Ishikawa (cell line): ENCODE results near the gene TPST2.

Source experiments
- CEBPB ChIP-seq: IDR thresholded peaks from 2 replicates; pipeline ENCODE4 v1.6.1; 2012
- CREB1 ChIP-seq: IDR thresholded peaks from 2 replicates; pipeline ENCODE4 v1.6.1; 2012; ENCODE audit warnings: low read depth
- EGR1 ChIP-seq: IDR thresholded peaks from 2 replicates; pipeline ENCODE4 v1.6.1; 2012
- EP300 ChIP-seq: IDR thresholded peaks from 2 replicates; pipeline ENCODE4 v1.6.1; 2012; ENCODE audit warnings: borderline replicate concordance
- FOXM1 ChIP-seq: IDR thresholded peaks from 2 replicates; pipeline ENCODE4 v1.6.1; 2012; ENCODE audit warnings: low read depth, borderline replicate concordance
- NFIC ChIP-seq: IDR thresholded peaks from 2 replicates; pipeline ENCODE4 v1.6.1; 2012
- RAD21 ChIP-seq: IDR thresholded peaks from 2 replicates; pipeline ENCODE4 v1.6.1; 2012; ENCODE audit warnings: low read depth
- TAF1 ChIP-seq: IDR thresholded peaks from 2 replicates; pipeline ENCODE4 v1.6.1; 2012; ENCODE audit warnings: low read depth, mild to moderate bottlenecking
- TCF12 ChIP-seq: IDR thresholded peaks from 2 replicates; pipeline ENCODE4 v1.6.1; 2012; ENCODE audit warnings: low read depth
- TEAD4 ChIP-seq: IDR thresholded peaks from 2 replicates; pipeline ENCODE4 v1.6.1; 2012
- YY1 ChIP-seq: IDR thresholded peaks from 2 replicates; pipeline ENCODE4 v1.6.1; 2012; ENCODE audit warnings: low read depth
- ZBTB7A ChIP-seq: IDR thresholded peaks from 2 replicates; pipeline ENCODE4 v1.6.1; 2012; ENCODE audit warnings: low read depth
- TF ChIP-seq, protein P1 (sequence below): IDR thresholded peaks from 2 replicates; pipeline ENCODE4 v1.6.1; 2012; ENCODE audit warnings: low read depth, mild to moderate bottlenecking
- TF ChIP-seq, protein P2 (sequence below): IDR thresholded peaks from 2 replicates; pipeline ENCODE4 v1.6.1; 2012
- TF ChIP-seq, protein P3 (sequence below): IDR thresholded peaks from 2 replicates; pipeline ENCODE4 v1.6.1; 2012

Gene TPST2

DNA sequence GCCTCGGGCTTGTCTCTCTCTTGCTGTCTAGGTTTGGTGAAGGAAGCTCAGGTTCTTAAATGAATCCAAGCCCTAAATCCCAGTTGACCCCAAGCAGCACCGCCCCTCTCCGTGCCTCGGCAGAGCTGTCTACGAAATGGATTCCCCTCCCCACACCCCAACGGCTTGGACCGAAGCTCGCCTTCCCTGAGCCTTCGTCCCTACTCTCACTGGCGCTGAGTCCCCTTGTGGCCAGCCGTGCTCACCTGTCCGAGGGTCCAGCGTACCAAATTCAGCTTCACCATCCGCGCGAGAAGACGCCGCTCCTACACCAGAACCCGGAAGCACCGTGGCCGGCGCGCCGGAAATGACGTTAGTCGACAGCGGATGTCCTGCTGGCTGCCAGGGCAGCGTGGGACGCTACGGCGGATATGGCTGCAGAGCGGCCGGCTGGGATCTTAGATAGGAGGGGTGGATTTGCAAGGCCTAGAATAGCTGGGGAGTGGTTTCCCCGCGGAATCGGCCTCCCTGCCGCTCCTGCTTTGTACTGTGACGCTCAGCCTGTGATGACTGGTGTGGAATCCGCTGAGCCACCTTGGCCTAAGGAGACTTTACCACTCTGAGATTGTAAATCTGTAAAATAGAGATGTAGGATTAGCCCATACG is 77.7 kb downstream of the TPST2 start, which contains the start of gene TFIP11:
Gene TFIP11 (minus strand): TSS at position 325 of the 645 bp plus-strand sequence. CDS start 2,201 bp downstream, outside the sequence.
- peak; percentile 92 for TF ChIP-seq TAF1
- TF ChIP-seq EP300: 0 out of 2 replicates have a peak, but pooled peaks have one; percentile 27
- no peak; the same call in 1 of the 2 replicates for TF ChIP-seq RAD21
- no peak for TF ChIP-seq TEAD4
- peak; percentile 92 for TF ChIP-seq CREB1
- 0 out of 2 replicates have a peak, but pooled peaks have one; percentile 23 for TF ChIP-seq NFIC
- TF ChIP-seq, protein P1, sequence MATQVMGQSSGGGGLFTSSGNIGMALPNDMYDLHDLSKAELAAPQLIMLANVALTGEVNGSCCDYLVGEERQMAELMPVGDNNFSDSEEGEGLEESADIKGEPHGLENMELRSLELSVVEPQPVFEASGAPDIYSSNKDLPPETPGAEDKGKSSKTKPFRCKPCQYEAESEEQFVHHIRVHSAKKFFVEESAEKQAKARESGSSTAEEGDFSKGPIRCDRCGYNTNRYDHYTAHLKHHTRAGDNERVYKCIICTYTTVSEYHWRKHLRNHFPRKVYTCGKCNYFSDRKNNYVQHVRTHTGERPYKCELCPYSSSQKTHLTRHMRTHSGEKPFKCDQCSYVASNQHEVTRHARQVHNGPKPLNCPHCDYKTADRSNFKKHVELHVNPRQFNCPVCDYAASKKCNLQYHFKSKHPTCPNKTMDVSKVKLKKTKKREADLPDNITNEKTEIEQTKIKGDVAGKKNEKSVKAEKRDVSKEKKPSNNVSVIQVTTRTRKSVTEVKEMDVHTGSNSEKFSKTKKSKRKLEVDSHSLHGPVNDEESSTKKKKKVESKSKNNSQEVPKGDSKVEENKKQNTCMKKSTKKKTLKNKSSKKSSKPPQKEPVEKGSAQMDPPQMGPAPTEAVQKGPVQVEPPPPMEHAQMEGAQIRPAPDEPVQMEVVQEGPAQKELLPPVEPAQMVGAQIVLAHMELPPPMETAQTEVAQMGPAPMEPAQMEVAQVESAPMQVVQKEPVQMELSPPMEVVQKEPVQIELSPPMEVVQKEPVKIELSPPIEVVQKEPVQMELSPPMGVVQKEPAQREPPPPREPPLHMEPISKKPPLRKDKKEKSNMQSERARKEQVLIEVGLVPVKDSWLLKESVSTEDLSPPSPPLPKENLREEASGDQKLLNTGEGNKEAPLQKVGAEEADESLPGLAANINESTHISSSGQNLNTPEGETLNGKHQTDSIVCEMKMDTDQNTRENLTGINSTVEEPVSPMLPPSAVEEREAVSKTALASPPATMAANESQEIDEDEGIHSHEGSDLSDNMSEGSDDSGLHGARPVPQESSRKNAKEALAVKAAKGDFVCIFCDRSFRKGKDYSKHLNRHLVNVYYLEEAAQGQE: no peak
- TF ChIP-seq, protein P2, sequence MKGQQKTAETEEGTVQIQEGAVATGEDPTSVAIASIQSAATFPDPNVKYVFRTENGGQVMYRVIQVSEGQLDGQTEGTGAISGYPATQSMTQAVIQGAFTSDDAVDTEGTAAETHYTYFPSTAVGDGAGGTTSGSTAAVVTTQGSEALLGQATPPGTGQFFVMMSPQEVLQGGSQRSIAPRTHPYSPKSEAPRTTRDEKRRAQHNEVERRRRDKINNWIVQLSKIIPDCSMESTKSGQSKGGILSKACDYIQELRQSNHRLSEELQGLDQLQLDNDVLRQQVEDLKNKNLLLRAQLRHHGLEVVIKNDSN: peak; percentile 36; the same call in 1 of the 2 replicates
- peak; percentile 89 for TF ChIP-seq YY1
- no peak; the same call in 1 of the 2 replicates for TF ChIP-seq FOXM1
- TF ChIP-seq CEBPB: no peak
- TF ChIP-seq EGR1: peak; percentile 52; the same call in 1 of the 2 replicates
- peak; percentile 77 for TF ChIP-seq TCF12
- no peak for TF ChIP-seq ZBTB7A
- TF ChIP-seq, protein P3, sequence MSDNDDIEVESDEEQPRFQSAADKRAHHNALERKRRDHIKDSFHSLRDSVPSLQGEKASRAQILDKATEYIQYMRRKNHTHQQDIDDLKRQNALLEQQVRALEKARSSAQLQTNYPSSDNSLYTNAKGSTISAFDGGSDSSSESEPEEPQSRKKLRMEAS: peak; percentile 94

DNA sequence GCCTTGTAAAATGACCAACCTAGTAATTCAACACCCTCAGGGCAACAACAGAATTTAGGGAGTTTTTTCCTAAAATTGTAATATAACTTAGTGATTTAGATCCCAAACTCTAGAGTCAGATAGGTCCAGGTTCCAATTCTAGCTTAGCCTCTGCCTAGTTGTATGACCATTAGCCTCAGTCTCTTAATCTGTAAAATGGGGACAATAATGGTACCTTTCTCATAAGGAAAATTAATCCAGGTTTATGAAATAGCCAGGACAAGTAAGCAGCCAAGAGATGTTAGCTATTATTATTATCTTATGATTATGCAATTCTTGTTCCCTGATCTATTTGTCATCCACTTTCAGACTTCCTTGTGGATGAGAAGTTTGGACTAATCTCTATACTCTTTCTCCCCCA is 81.8 kb downstream of the TPST2 start:
- TF ChIP-seq, protein P2: no peak
- TF ChIP-seq TAF1 (no peak), ZBTB7A (no peak), CEBPB (no peak), EGR1 (no peak), RAD21 (no peak)
- TF ChIP-seq, protein P1: no peak
- TF ChIP-seq, protein P3: no peak

DNA sequence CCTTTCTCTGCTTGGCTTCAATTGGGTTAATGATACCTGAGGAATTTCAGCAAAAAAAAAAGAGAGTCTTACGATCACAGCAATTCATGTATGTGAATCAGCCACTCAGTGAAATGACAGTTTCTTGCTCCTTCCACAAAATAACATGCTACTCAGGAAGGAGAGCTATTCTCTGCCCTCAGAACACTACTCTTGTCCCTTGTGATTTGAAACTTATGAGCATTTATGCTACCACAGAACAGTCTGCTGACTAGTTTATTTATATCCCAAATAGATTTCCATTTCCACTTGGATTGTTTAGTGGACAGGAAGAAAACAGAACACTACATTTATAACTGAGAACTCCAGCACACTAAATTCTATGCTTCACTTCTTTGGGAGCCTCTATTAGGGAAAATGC is 86.2 kb downstream of the TPST2 start:
- TF ChIP-seq NFIC: no peak
- TF ChIP-seq, protein P1: no peak
- TF ChIP-seq ZBTB7A: no peak
- TF ChIP-seq FOXM1: no peak
- no peak for TF ChIP-seq CEBPB
- TF ChIP-seq CREB1: no peak
- TF ChIP-seq, protein P2: no peak
- TF ChIP-seq, protein P3: no peak
- no peak for TF ChIP-seq TCF12
- TF ChIP-seq YY1: no peak
- TF ChIP-seq EP300: no peak
